AG04450 (cell line): ENCODE results near the gene TRPM3. TPM values are rescaled to one million over a fixed set of nuclear protein-coding genes. Genes with fewer than 3 reads are reported as not detected.

Experiments used
- CTCF ChIA-PET: fragments of 300-600, 350-600 bp; formaldehyde crosslinking; extraction: SDS; loops from one replicate; lab custom pipeline; 2022; ENCODE audit warnings: antibody characterized with exemption, inconsistent platforms; lab: Charles Lee
- POLR2A ChIA-PET: fragments of 350-600 bp; formaldehyde crosslinking; extraction: SDS; loops from one replicate; lab custom pipeline; 2021; ENCODE audit warnings: antibody characterized with exemption, inconsistent platforms; lab: Yijun Ruan, JAX
- DNase-seq: peaks from one replicate; pipeline ENCODE4 v3.0.0-alpha.2; 2011; ENCODE audit warnings: low read depth, low spot score
- H3K27ac ChIP-seq: one replicate; pipeline ENCODE4 v1.5.1; 2012; ENCODE audit warnings: low read depth, low read length, control low read depth
- H3K27me3 ChIP-seq: one replicate; pipeline ENCODE4 v1.6.0; 2012; ENCODE audit warnings: low read length; ENCODE audit not compliant: control insufficient read depth, insufficient read depth
- H3K4me3 ChIP-seq: 2 replicates; pipeline ENCODE4 v1.5.1; 2011; ENCODE audit warnings: mild to moderate bottlenecking, low read depth, low read length, control low read depth
- H3K9me3 ChIP-seq: 2 replicates; pipeline ENCODE4 v1.5.1; 2012; ENCODE audit warnings: low read length; ENCODE audit not compliant: control insufficient read depth, insufficient read depth
- CTCF ChIP-seq: IDR thresholded peaks from 2 replicates; pipeline ENCODE4 v1.5.1; 2011; ENCODE audit warnings: low read depth, low read length, control low read depth, inconsistent platforms
- polyA plus RNA-seq: library from polyadenylated mRNA; depleted of rRNA; stranded (reverse); fragments of >200 nt; gene quantifications from 2 replicates; pipeline ENCODE4 v1.2.3, GENCODE V29; 2011

The TRPM3 gene
- polyA plus RNA-seq, 1 experiment = 0.01 TPM

- no peak overlapping the region for H3K4me3 ChIP-seq
- CTCF ChIA-PET = no interaction called here
- no peak for DNase-seq
- no peaks in the 10 kb centered on the region for H3K27me3 ChIP-seq
- TF ChIP-seq CTCF = no peak
- POLR2A ChIA-PET = no interaction called here
- no peaks in the 10 kb centered on the region for H3K9me3 ChIP-seq
- H3K27ac ChIP-seq = no peak overlapping the region
Measured at GRCh38 chr9:70492319-70492777, 629.1 kb downstream of the TRPM3 start.

GRCh38 chr9:70491426-70492318 lies 629.7 kb downstream of the TRPM3 start:
- Histone ChIP-seq H3K4me3 (no peak overlapping the region), H3K27ac (no peak overlapping the region), H3K9me3 (no peaks in the 10 kb centered on the region), H3K27me3 (no peaks in the 10 kb centered on the region)
- POLR2A ChIA-PET = no interaction called here
- TF ChIP-seq CTCF = no peak
- DNase-seq = no peak
- CTCF ChIA-PET = no interaction called here

GRCh38 chr9:70490478-70490877 lies 630.9 kb downstream of the TRPM3 start:
- no peak for DNase-seq
- CTCF ChIA-PET = interaction anchor here (0.6 kb wide), 1 partner anchor 21 kb away, joined by 4 read pairs; no protein-coding TSS in a partner anchor
- Histone ChIP-seq H3K27ac (no peak overlapping the region), H3K27me3 (no peaks in the 10 kb centered on the region), H3K9me3 (no peaks in the 10 kb centered on the region), H3K4me3 (no peak overlapping the region)
- POLR2A ChIA-PET = interaction anchor here (0.6 kb wide), 1 partner anchor 10 kb away, joined by 3 read pairs; no protein-coding TSS in a partner anchor
- TF ChIP-seq CTCF = no peak

GRCh38 chr9:70488793-70489105 lies 632.7 kb downstream of the TRPM3 start:
- Histone ChIP-seq H3K9me3 (no peaks in the 10 kb centered on the region), H3K4me3 (no peak overlapping the region), H3K27ac (no peak overlapping the region), H3K27me3 (no peaks in the 10 kb centered on the region)
- DNase-seq = no peak
- no peak for TF ChIP-seq CTCF
- ChIA-PET CTCF (interaction anchor here (1.4 to 1.7 kb wide), 2 partner anchors 114 to 148 kb away, joined by 4 to 6 read pairs; no protein-coding TSS in a partner anchor), POLR2A (no interaction called here)
